Activated CD4-positive, alpha-beta memory T cell treated with anti-CD3 and anti-CD28 coated beads, Interleukin-2, amount 10 ng/mL, durations not matched to agents 7 days and 5 days (primary cell): ENCODE measurements around the gene IGF2R. TPM values are rescaled to one million over a fixed set of nuclear protein-coding genes. Genes with fewer than 3 reads are reported as not detected.

Source experiments
- CTCF ChIA-PET: fragments of 350-600 bp; sonication (Branson Sonifier 250); formaldehyde crosslinking; loops from one replicate; lab custom pipeline; 2021; ENCODE audit warnings: antibody characterized with exemption, inconsistent platforms; lab: Charles Lee
- POLR2A ChIA-PET: fragments of 350-600 bp; sonication (Branson Sonifier 250); formaldehyde crosslinking; loops from one replicate; lab custom pipeline; 2021; ENCODE audit warnings: antibody characterized with exemption; lab: Charles Lee
- DNase-seq: peaks from one replicate; pipeline ENCODE4 v3.0.0-alpha.2; 2020
- H3K27ac Mint-ChIP-seq: one replicate; pipeline ENCODE4 v1.8.0; 2021; ENCODE audit warnings: mild to moderate bottlenecking, mixed read lengths
- H3K27me3 Mint-ChIP-seq: one replicate; pipeline ENCODE4 v1.8.0; 2021; ENCODE audit warnings: mixed read lengths
- H3K36me3 Mint-ChIP-seq: one replicate; pipeline ENCODE4 v1.8.0; 2021; ENCODE audit warnings: low read depth, mixed read lengths
- H3K4me1 Mint-ChIP-seq: one replicate; pipeline ENCODE4 v1.8.0; 2021; ENCODE audit warnings: mixed read lengths
- H3K4me3 Mint-ChIP-seq: one replicate; pipeline ENCODE4 v1.8.0; 2021; ENCODE audit warnings: mild to moderate bottlenecking, mixed read lengths
- H3K9me3 Mint-ChIP-seq: one replicate; pipeline ENCODE4 v1.8.0; 2021; ENCODE audit warnings: mixed read lengths
- total RNA-seq, 2 experiments: library from RNA; stranded (reverse); gene quantifications; one replicate each; pipeline ENCODE4 v1.2.3, GENCODE V29; 2021

The IGF2R gene
- total RNA-seq, 2 experiments from 2014 or later, result 66.9 to 70.9 TPM

GRCh38 chr6:159980474-159980873, 11.6 kb downstream of the IGF2R start:
- H3K36me3 Mint-ChIP-seq, result peaks cover 7% of the 10 kb centered on the region
- DNase-seq, result no peak
- POLR2A ChIA-PET, result interaction anchor here (3.9 to 7.2 kb wide), 4 partner anchors 9 to 191 kb away, joined by 21 to 89 read pairs (median 40); partner anchors contain the start of genes IGF2R, MRPL18 and TCP1
- peaks cover 87% of the 10 kb centered on the region for H3K4me1 Mint-ChIP-seq
- H3K4me3 Mint-ChIP-seq, result no peak overlapping the region
- no peaks in the 10 kb centered on the region for H3K9me3 Mint-ChIP-seq
- H3K27me3 Mint-ChIP-seq, result no peaks in the 10 kb centered on the region
- peak overlapping the region; percentile 95 for H3K27ac Mint-ChIP-seq
- CTCF ChIA-PET, result no interaction called here

- ChIA-PET POLR2A (interaction anchor here (0.7 to 7.2 kb wide), 5 partner anchors 9 to 95 kb away, joined by 3 to 89 read pairs (median 21); partner anchors contain the start of gene IGF2R), CTCF (interaction anchor here (0.9 to 3.3 kb wide), 3 partner anchors 12 to 918 kb away, joined by 3 to 14 read pairs (median 6); partner anchors contain the start of gene IGF2R)
- Mint-ChIP-seq H3K27ac (peak overlapping the region; percentile 89), H3K4me3 (peak overlapping the region; percentile 61), H3K27me3 (no peaks in the 10 kb centered on the region), H3K9me3 (no peaks in the 10 kb centered on the region), H3K4me1 (peaks cover 84% of the 10 kb centered on the region), H3K36me3 (peaks cover 7% of the 10 kb centered on the region)
- no peak for DNase-seq
These were observed 12.2 kb downstream of the IGF2R start for GRCh38 chr6:159981071-159981402.

GRCh38 chr6:159981403-159982245, 12.7 kb downstream of the IGF2R start:
- H3K4me3 Mint-ChIP-seq, result peak overlapping the region; percentile 61
- peaks cover 80% of the 10 kb centered on the region for H3K4me1 Mint-ChIP-seq
- POLR2A ChIA-PET, result interaction anchor here (0.7 to 7.2 kb wide), 8 partner anchors 10 to 255 kb away, joined by 3 to 89 read pairs (median 4); partner anchors contain the start of genes IGF2R, MRPL18, TCP1 and WTAP
- peaks cover 7% of the 10 kb centered on the region for H3K36me3 Mint-ChIP-seq
- H3K9me3 Mint-ChIP-seq, result no peaks in the 10 kb centered on the region
- peak overlapping the region; percentile 89 for H3K27ac Mint-ChIP-seq
- no peaks in the 10 kb centered on the region for H3K27me3 Mint-ChIP-seq
- CTCF ChIA-PET, result interaction anchor here (0.9 to 3.3 kb wide), 5 partner anchors 8 to 919 kb away, joined by 3 to 14 read pairs (median 6); partner anchors contain the start of gene IGF2R
- DNase-seq, result peak; percentile 66

- peaks cover 4% of the 10 kb centered on the region for H3K36me3 Mint-ChIP-seq
- H3K9me3 Mint-ChIP-seq, result no peaks in the 10 kb centered on the region
- peaks cover 71% of the 10 kb centered on the region for H3K4me1 Mint-ChIP-seq
- POLR2A ChIA-PET, result interaction anchor here (0.7 to 7.2 kb wide), 8 partner anchors 11 to 479 kb away, joined by 3 to 89 read pairs (median 6); partner anchors contain the start of genes IGF2R and TCP1
- H3K27ac Mint-ChIP-seq, result peak overlapping the region; percentile 89
- H3K4me3 Mint-ChIP-seq, result peak overlapping the region; percentile 61
- no peaks in the 10 kb centered on the region for H3K27me3 Mint-ChIP-seq
- DNase-seq, result no peak
- CTCF ChIA-PET, result interaction anchor here (0.8 to 3.3 kb wide), 3 partner anchors 9 to 45 kb away, joined by 3 to 14 read pairs (median 8); no protein-coding TSS in a partner anchor
These were observed 14.0 kb downstream of the IGF2R start for GRCh38 chr6:159982731-159983506.

GRCh38 chr6:159983641-159984080, 14.8 kb downstream of the IGF2R start:
- POLR2A ChIA-PET, result interaction anchor here (0.7 to 7.2 kb wide), 7 partner anchors 12 to 479 kb away, joined by 3 to 89 read pairs (median 7); partner anchors contain the start of genes IGF2R and TCP1
- Mint-ChIP-seq H3K9me3 (peaks cover 2% of the 10 kb centered on the region), H3K36me3 (peaks cover 6% of the 10 kb centered on the region), H3K27ac (peak overlapping the region; percentile 89), H3K27me3 (no peaks in the 10 kb centered on the region), H3K4me3 (no peak overlapping the region), H3K4me1 (peaks cover 70% of the 10 kb centered on the region)
- CTCF ChIA-PET, result interaction anchor here (0.6 to 3.3 kb wide), 3 partner anchors 10 to 281 kb away, joined by 3 to 14 read pairs (median 8); no protein-coding TSS in a partner anchor
- no peak for DNase-seq

GRCh38 chr6:159984268-159984786, 15.4 kb downstream of the IGF2R start:
- ChIA-PET CTCF (interaction anchor here (3.3 kb wide), 1 partner anchor 32 kb away, joined by 14 read pairs; no protein-coding TSS in a partner anchor), POLR2A (interaction anchor here (3.9 to 7.2 kb wide), 3 partner anchors 13 to 31 kb away, joined by 21 to 89 read pairs (median 49); partner anchors contain the start of gene IGF2R)
- H3K27ac Mint-ChIP-seq, result no peak overlapping the region
- no peaks in the 10 kb centered on the region for H3K27me3 Mint-ChIP-seq
- DNase-seq, result no peak
- peaks cover 9% of the 10 kb centered on the region for H3K36me3 Mint-ChIP-seq
- no peak overlapping the region for H3K4me3 Mint-ChIP-seq
- H3K4me1 Mint-ChIP-seq, result peaks cover 70% of the 10 kb centered on the region
- H3K9me3 Mint-ChIP-seq, result peaks cover 3% of the 10 kb centered on the region

GRCh38 chr6:159985296-159985945, 16.5 kb downstream of the IGF2R start:
- Mint-ChIP-seq H3K4me1 (peaks cover 68% of the 10 kb centered on the region), H3K4me3 (no peak overlapping the region), H3K27ac (no peak overlapping the region), H3K36me3 (peaks cover 7% of the 10 kb centered on the region), H3K9me3 (peaks cover 3% of the 10 kb centered on the region), H3K27me3 (no peaks in the 10 kb centered on the region)
- DNase-seq, result no peak
- POLR2A ChIA-PET, result interaction anchor here (0.8 kb wide), 1 partner anchor 17 kb away, joined by 3 read pairs; no protein-coding TSS in a partner anchor
- CTCF ChIA-PET, result no interaction called here

GRCh38 chr6:159988983-159989454, 20.1 kb downstream of the IGF2R start:
- POLR2A ChIA-PET, result interaction anchor here (1.6 to 3.3 kb wide), 2 partner anchors 19 to 27 kb away, joined by 4 to 12 read pairs; partner anchors contain the start of gene IGF2R
- Mint-ChIP-seq H3K27ac (no peak overlapping the region), H3K27me3 (no peaks in the 10 kb centered on the region), H3K9me3 (peaks cover 3% of the 10 kb centered on the region), H3K4me1 (peaks cover 41% of the 10 kb centered on the region), H3K36me3 (peaks cover 34% of the 10 kb centered on the region), H3K4me3 (no peak overlapping the region)
- CTCF ChIA-PET, result no interaction called here
- no peak for DNase-seq

GRCh38 chr6:159989492-159990480, 20.9 kb downstream of the IGF2R start:
- H3K9me3 Mint-ChIP-seq, result peaks cover 4% of the 10 kb centered on the region
- DNase-seq, result no peak
- H3K4me1 Mint-ChIP-seq, result peaks cover 39% of the 10 kb centered on the region
- CTCF ChIA-PET, result no interaction called here
- no peak overlapping the region for H3K4me3 Mint-ChIP-seq
- POLR2A ChIA-PET, result interaction anchor here (1.3 to 3.3 kb wide), 3 partner anchors 11 to 26 kb away, joined by 4 to 12 read pairs (median 4); partner anchors contain the start of gene IGF2R
- H3K27ac Mint-ChIP-seq, result no peak overlapping the region
- peaks cover 42% of the 10 kb centered on the region for H3K36me3 Mint-ChIP-seq
- H3K27me3 Mint-ChIP-seq, result no peaks in the 10 kb centered on the region

GRCh38 chr6:159992366-159992765, 23.5 kb downstream of the IGF2R start:
- no peak for DNase-seq
- Mint-ChIP-seq H3K9me3 (peaks cover 8% of the 10 kb centered on the region), H3K4me1 (peaks cover 41% of the 10 kb centered on the region), H3K4me3 (no peak overlapping the region), H3K36me3 (peaks cover 62% of the 10 kb centered on the region), H3K27ac (no peak overlapping the region), H3K27me3 (no peaks in the 10 kb centered on the region)
- CTCF ChIA-PET, result no interaction called here
- POLR2A ChIA-PET, result no interaction called here

GRCh38 chr6:159995405-159995804, 26.5 kb downstream of the IGF2R start:
- Mint-ChIP-seq H3K4me1 (peaks cover 30% of the 10 kb centered on the region), H3K4me3 (no peak overlapping the region), H3K27ac (no peak overlapping the region), H3K9me3 (peaks cover 17% of the 10 kb centered on the region), H3K27me3 (no peaks in the 10 kb centered on the region), H3K36me3 (peaks cover 85% of the 10 kb centered on the region)
- ChIA-PET CTCF (no interaction called here), POLR2A (no interaction called here)
- DNase-seq, result no peak
